Esophagus squamous epithelium (tissue), 4 donors: Measurements from ENCODE around the gene PECR.

Experiments
- CTCF ChIP-seq, 6 experiments: fragments of 450-650 bp in 4 of 6; fragments of 200-600 bp in 2 of 6; sonication (generic) in 2 of 6; IDR thresholded peaks; one replicate each; pipeline ENCODE4 v1.5.1; 2016 to 2019; ENCODE audit warnings: antibody characterized with exemption in 6 of 6, mild to moderate bottlenecking in 4 of 6, moderate library complexity in 4 of 6
- POLR2A ChIP-seq, 4 donors: fragments of 450-650 bp; IDR thresholded peaks; one replicate each; pipeline ENCODE4 v1.6.1; 2017; ENCODE audit warnings: antibody characterized with exemption in 4 of 4, mild to moderate bottlenecking in 4 of 4, moderate library complexity in 3 of 4

- no peak for TF ChIP-seq CTCF (IDR thresholded peaks at IDR 0.05)
- TF ChIP-seq POLR2A (IDR thresholded peaks at IDR 0.05), result no peak
These were observed 73.2 kb downstream of the PECR start for GRCh38 chr2:216008387-216008786.
